RWPE1 (cell line): ENCODE results near the gene NFIX.
A peak's percentile ranks its signal among the peaks of the same experiment; 100 is the strongest.

Source experiments
- CTCF ChIA-PET: fragments of 350-600 bp; sonication (Branson Sonifier 250); formaldehyde crosslinking; extraction: SDS; loops from one replicate; lab custom pipeline; 2021; lab: Yijun Ruan, JAX
- POLR2A ChIA-PET: fragments of 400-600 bp; formaldehyde crosslinking; extraction: SDS; loops from one replicate; lab custom pipeline; 2020; ENCODE audit warnings: antibody characterized with exemption; ENCODE audit not compliant: low non-redundant PET; lab: Yijun Ruan, JAX
- DNase-seq: peaks from one replicate; pipeline ENCODE4 v3.0.0; 2012; ENCODE audit warnings: low spot score
- H3K27ac ChIP-seq: fragments of 450-650 bp; 2 replicates; pipeline ENCODE4 v1.5.1; 2017
- TF ChIP-seq, protein P1 (sequence below): fragments of 450-650 bp; conservative IDR thresholded peaks from 2 replicates; pipeline ENCODE4 v1.5.1; 2017; ENCODE audit warnings: low read depth, mild to moderate bottlenecking

Gene NFIX

DNA sequence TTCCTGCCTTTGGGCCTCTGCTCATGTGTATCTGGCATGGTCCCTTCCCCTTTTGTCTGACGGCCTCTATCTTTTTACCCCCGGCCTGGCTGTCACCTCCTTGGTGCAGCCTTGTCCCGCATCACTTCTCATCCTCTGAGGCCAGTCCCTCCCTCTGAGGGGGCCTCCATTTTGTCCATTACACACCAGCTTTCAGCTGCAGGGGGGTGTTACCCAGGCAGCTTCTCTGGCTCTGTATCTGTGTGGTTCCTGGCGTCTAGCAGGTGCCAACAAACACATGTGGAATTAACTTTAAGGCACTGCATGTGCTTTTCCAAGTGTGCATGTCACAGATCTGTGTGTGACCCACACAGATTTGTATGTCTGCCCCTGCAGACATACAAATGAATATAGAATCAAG lies 55.0 kb downstream of the NFIX start:
- no peak for DNase-seq
- H3K27ac ChIP-seq, result peak overlapping the region; percentile 100
- ChIA-PET POLR2A (no interaction called here), CTCF (interaction anchor here (0.6 to 2.8 kb wide), 4 partner anchors 10 to 44 kb away, joined by 3 to 12 read pairs (median 4); no protein-coding TSS in a partner anchor)
- TF ChIP-seq, protein P1, sequence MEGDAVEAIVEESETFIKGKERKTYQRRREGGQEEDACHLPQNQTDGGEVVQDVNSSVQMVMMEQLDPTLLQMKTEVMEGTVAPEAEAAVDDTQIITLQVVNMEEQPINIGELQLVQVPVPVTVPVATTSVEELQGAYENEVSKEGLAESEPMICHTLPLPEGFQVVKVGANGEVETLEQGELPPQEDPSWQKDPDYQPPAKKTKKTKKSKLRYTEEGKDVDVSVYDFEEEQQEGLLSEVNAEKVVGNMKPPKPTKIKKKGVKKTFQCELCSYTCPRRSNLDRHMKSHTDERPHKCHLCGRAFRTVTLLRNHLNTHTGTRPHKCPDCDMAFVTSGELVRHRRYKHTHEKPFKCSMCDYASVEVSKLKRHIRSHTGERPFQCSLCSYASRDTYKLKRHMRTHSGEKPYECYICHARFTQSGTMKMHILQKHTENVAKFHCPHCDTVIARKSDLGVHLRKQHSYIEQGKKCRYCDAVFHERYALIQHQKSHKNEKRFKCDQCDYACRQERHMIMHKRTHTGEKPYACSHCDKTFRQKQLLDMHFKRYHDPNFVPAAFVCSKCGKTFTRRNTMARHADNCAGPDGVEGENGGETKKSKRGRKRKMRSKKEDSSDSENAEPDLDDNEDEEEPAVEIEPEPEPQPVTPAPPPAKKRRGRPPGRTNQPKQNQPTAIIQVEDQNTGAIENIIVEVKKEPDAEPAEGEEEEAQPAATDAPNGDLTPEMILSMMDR, result no peak

DNA sequence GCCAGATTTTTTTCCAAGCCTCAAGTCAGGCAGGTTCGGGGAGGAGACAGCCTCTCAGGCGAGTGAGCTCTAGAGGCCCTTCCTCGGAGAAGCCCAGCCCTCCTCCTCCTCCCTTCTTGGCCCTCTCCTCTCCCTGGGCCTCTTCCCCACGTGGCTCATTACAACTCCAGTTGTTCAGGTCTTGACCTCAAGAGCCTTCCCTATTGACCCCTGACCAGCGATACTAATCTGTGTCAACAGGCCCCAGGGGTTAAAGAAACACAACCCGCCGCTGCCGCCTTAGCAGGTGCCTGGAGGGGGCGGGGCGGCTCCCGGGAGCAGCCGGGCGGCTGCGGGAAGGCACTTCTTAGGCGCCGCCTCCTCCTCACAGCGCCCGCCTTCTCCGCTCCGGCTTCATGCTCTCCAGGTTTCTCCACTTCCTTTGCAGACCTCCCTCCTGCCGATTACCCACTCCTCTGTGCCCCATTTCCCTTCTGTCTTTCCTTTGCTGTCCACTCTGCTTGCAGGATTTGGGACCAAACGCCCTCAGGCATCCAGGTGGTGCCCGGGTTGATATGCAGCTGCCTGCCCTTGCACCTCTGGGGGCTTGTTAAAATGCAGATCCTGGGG lies 56.4 kb downstream of the NFIX start:
- peak; percentile 65 for DNase-seq
- peak overlapping the region; percentile 100 for H3K27ac ChIP-seq
- CTCF ChIA-PET, result interaction anchor here (0.6 to 2.8 kb wide), 4 partner anchors 9 to 87 kb away, joined by 3 to 12 read pairs (median 6); no protein-coding TSS in a partner anchor
- TF ChIP-seq, protein P1, result no peak
- POLR2A ChIA-PET, result no interaction called here

DNA sequence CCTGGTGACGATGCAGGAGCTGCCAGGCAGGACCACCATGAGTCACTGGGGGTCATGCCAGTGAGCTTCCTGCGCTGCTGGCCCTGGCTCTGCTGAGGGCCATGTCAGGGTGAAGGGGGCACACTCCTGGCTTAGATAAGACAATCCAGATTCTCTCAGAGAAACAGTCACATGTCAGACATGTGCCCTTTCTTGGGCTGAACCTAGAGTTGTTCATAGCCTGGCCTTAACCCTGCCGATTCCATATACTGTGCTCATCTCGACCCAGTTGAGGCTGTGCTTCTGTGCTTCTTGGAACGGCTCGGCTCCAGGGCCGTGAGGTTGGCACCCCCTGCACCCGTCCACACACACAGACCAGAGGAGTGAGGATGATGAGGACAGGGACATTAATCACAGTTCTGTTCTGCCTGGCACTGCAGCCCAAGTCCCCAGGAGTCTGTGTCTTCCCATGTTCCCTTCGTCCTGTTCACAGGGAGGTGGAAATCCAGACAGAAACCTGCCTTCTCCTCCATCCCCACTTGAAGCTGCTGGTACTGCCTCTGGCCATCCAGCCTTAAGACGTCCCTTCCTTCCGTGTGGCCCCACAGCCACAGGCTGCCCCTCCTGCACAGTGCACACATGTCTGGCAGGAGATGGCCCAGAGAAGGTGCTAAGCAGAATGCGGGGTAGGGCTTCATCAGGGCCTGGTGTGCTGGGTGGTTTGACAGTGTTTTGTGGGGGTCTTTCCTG lies 57.3 kb downstream of the NFIX start:
- TF ChIP-seq, protein P1, result no peak
- DNase-seq, result no peak
- CTCF ChIA-PET, result interaction anchor here (0.5 to 2.8 kb wide), 4 partner anchors 8 to 343 kb away, joined by 3 to 12 read pairs (median 4); no protein-coding TSS in a partner anchor
- POLR2A ChIA-PET, result no interaction called here
- peak overlapping the region; percentile 100 for H3K27ac ChIP-seq

DNA sequence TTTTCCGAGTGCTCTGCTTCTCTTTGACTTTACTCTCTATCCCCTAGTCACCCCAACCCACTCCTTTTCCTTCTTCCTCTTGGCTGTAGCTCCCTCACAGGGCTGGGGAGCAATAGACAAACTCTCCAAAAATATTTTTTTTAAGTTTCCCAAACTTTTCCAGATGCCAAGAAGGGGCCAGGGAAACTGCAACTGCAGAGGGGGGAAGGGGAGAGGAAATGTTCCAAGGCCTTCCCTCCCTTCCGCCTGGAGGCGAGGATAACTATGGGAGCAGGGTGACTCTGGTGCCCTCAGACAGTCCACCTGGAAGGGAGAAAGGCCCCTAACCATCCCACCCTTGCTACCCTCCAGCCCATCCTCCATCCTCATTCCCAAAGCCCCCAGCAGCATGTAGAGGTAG lies 58.0 kb downstream of the NFIX start:
- ChIA-PET POLR2A (no interaction called here), CTCF (interaction anchor here (0.5 to 2.8 kb wide), 5 partner anchors 8 to 342 kb away, joined by 3 to 12 read pairs (median 3); no protein-coding TSS in a partner anchor)
- peak overlapping the region; percentile 100 for H3K27ac ChIP-seq
- DNase-seq, result no peak
- TF ChIP-seq, protein P1, result no peak

DNA sequence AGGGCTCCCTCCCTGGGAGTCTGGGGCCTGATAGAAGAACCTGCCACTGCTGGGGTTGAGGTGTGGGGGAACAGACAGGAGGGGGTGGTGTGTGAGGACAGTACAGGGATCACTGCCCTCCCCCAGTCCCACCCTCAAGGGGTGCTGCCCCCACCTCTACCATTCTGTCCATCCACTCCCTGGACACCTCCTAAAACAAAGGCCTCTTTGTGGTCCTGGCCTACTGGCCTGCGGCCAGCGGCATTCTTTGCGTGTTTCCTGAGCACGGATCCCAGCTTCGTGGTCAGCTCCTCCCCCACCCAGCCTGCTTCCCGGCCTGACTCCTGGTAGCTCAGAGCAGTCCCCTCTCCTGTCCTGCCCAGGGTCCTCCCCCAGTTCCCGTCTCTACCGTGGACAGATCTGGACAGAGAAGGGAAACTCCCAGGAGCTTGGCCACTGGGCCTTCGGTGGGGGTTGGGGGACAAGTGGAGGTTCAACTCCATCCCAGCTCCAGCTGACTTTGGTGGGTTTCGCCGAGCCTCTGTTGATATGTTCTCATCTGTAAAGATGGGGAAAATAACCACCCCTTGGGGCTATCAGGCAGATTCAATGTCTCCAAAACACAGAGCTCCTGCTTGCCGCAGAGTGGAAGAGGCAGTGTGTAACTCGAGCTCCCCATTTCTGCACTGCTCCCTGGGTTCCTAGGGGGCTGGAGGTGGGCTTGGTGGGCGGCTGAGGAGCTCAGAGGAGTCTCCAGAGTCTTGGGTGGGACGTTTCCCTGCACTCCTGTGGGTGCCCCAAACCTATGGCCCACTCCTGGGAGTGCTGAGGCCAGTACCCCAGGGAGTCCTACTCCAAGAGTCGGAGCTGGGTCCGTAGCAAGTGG lies 58.7 kb downstream of the NFIX start:
- ChIA-PET POLR2A (interaction anchor here (0.6 kb wide), 1 partner anchor 234 kb away, joined by 5 read pairs; no protein-coding TSS in a partner anchor), CTCF (interaction anchor here (0.5 to 1.6 kb wide), 9 partner anchors 9 to 360 kb away, joined by 3 to 6 read pairs (median 4); no protein-coding TSS in a partner anchor)
- DNase-seq, result peak; percentile 83
- TF ChIP-seq, protein P1, result no peak
- peak overlapping the region; percentile 100 for H3K27ac ChIP-seq
